Measurements from ENCODE around the gene CEMIP.

GRCh38 chr15:80931191-80931590 is 152.0 kb downstream of the CEMIP start:
- TF ChIP-seq, protein P1, sequence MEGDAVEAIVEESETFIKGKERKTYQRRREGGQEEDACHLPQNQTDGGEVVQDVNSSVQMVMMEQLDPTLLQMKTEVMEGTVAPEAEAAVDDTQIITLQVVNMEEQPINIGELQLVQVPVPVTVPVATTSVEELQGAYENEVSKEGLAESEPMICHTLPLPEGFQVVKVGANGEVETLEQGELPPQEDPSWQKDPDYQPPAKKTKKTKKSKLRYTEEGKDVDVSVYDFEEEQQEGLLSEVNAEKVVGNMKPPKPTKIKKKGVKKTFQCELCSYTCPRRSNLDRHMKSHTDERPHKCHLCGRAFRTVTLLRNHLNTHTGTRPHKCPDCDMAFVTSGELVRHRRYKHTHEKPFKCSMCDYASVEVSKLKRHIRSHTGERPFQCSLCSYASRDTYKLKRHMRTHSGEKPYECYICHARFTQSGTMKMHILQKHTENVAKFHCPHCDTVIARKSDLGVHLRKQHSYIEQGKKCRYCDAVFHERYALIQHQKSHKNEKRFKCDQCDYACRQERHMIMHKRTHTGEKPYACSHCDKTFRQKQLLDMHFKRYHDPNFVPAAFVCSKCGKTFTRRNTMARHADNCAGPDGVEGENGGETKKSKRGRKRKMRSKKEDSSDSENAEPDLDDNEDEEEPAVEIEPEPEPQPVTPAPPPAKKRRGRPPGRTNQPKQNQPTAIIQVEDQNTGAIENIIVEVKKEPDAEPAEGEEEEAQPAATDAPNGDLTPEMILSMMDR (conservative IDR thresholded peaks at IDR 0.05; ENCODE audit: low read length) = no peak
- no peak for TF ChIP-seq EZH2phosphoT487 (IDR thresholded peaks at IDR 0.05; ENCODE audit: borderline replicate concordance, low read depth, low read length)

All from OCI-LY7 (cell line).